Rectal smooth muscle tissue (tissue), 1 donor: ENCODE measurements around the gene FAM72D.
"Not testable (repeated sequence)": the region's sequence is repeated elsewhere in the genome, so short reads cannot be mapped to it uniquely, and the experiment has no call there.

Source experiments
- H3K27ac ChIP-seq: one replicate; pipeline ENCODE4 v1.7.0; 2013; ENCODE audit warnings: low read depth, low read length, inconsistent platforms
- H3K27me3 ChIP-seq: one replicate; pipeline ENCODE4 v1.7.0; 2013; ENCODE audit warnings: low read length; ENCODE audit not compliant: control insufficient read depth, insufficient read depth
- H3K36me3 ChIP-seq: one replicate; pipeline ENCODE4 v1.7.0; 2013; ENCODE audit warnings: low read length; ENCODE audit not compliant: control insufficient read depth, insufficient read depth
- H3K4me1 ChIP-seq: one replicate; pipeline ENCODE4 v1.7.0; 2013; ENCODE audit warnings: low read length; ENCODE audit not compliant: control insufficient read depth, insufficient read depth
- H3K4me3 ChIP-seq: one replicate; pipeline ENCODE4 v1.7.0; 2013; ENCODE audit warnings: low read length
- H3K9ac ChIP-seq: one replicate; pipeline ENCODE4 v1.7.0; 2013; ENCODE audit warnings: low read length

Gene FAM72D

DNA sequence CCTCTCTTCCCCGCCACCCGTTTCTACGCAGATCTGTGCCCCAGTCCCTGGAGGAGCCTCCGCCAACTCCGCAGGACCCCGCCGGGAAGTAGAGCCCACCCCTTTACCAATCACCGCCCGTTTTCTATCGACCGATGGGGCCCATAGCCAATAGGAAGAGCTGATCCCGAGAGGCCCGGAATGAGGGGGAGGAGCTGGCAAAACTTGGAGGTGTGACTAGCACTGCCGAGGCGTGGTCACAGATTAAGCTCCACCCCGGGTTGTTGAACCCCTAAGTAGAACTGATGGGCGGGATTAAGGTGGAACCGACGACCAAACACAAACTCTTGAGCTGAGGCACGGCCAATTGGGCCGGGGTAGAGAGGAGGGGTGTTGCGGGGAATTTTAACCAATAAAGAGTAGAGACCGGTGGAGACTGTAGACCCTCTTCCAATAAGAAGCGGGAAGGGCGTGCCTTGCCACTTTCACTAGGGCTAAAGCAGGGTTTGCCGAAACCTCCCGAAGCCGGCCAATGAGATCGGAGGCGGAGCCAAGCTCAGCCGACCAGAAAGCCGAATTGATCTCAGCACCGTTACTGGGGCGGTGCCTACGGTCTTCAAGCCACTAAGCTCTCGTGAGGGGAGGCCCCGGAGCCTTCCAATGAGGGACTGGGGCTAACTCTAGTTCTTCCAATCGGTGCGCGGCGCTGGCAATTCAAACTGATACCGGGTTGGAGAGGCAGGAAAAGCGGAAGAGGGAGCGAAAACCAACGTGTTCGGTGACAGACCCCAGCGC is at the start of gene FAM72D, which contains the start of gene SRGAP2B:
Gene FAM72D, plus strand, starts transcription at position 691 of the 774 bp plus-strand sequence. CDS start 874 bp downstream, outside the sequence.
Gene SRGAP2B, minus strand, starts transcription at position 45 of the 774 bp plus-strand sequence. CDS start 2,427 bp downstream, outside the sequence.
- H3K4me3 ChIP-seq: peak within 1 kb of the TSS; percentile 27
- not testable (repeated sequence) for H3K27me3 ChIP-seq, H3K9ac ChIP-seq, H3K36me3 ChIP-seq, H3K27ac ChIP-seq, H3K4me1 ChIP-seq

- H3K4me3 ChIP-seq, H3K27ac ChIP-seq, H3K9ac ChIP-seq, H3K27me3 ChIP-seq, H3K36me3 ChIP-seq, H3K4me1 ChIP-seq: not testable (repeated sequence)
Measured at GRCh38 chr1:145047553-145047952, 48.2 kb upstream of the FAM72D start.

DNA sequence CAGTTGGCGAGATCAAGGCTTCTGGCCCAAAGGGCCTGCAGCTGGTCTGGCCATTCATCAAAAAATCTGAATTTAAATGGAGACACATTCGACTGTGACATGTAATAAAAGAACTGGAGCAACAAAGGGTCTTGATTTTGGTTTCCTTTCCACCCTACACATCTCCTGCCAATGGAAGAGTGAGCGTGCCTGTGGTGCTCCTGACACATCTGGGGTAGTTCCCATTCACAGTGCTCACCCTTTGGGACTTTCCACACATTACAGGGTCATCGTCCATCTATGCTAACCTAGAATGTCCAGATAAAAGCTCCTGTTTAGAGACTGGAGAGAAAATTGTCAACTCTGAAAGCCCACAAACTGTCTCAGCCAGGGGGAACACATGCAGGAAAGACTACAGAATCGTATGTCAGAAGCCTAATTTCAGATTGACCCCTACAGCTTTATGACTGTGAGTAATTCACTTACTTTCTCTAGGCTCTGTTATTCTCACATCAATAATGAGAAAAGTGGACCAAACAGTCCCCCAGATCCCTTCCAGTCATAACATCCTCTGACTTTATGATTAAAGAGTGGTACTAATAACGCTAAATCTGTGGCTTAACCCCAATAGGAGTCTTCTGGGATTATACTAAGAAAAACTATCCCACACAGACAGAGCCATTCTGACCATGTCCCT is 47.5 kb upstream of the FAM72D start:
- not testable (repeated sequence) for H3K9ac ChIP-seq, H3K27ac ChIP-seq, H3K4me3 ChIP-seq, H3K4me1 ChIP-seq, H3K36me3 ChIP-seq, H3K27me3 ChIP-seq

DNA sequence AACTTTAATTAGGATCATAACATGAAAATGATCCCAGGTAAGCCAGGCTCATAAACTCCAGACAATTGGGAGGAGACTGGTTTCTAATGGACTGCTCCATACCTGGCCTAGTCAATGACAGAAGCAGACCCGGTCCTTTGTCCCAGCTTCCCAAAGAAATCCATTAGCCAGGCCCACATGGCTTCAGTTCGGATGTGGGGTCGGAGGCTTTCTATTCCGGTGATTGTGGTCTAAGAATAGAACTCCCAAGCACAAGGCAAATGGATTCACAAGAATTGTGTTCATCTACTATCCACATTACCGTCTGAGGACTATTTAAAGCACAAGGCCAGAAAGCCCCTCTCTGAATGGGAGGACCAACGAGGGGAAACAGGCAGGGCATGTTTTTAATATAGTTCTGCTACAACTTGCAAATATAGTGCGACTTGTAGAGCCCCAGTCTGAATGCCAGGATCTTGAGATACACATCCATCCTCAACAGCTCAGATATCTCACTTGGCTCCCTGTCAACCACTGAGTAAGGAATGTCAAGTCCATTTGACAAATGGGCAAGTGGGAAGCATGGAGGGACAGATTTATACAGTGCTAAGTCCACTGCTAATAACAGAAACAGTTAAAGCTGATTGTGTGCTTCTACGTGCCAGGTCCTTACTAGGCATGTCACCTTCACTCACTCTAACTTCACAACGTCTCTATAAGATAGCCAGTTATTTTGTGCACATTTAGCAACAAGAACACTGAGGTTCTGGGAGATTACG is 43.6 kb upstream of the FAM72D start:
- not testable (repeated sequence) for H3K36me3 ChIP-seq, H3K27me3 ChIP-seq, H3K4me1 ChIP-seq, H3K9ac ChIP-seq, H3K4me3 ChIP-seq, H3K27ac ChIP-seq

DNA sequence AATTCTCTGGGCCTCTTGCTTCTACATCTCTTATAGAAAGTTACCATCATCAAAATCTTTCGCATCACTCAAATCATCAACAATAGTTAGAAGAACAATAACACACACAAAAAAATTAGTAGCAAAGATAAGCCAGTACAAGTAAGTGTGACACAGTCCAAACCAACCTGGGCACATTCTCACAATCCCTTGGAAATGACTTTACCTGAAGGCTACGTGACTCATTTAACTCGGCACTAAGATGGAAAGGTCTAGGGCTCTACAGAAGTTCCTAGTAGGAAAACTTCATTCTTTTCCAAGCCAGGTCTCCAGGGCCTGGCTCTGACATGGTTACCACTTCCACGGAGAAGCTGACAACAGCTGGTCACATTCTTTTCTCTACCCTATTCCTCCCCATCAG is 42.3 kb upstream of the FAM72D start:
- not testable (repeated sequence) for H3K9ac ChIP-seq, H3K27me3 ChIP-seq, H3K4me1 ChIP-seq, H3K27ac ChIP-seq, H3K4me3 ChIP-seq, H3K36me3 ChIP-seq

GRCh38 chr1:145055217-145055760 is 40.5 kb upstream of the FAM72D start:
- not testable (repeated sequence) for H3K27ac ChIP-seq, H3K9ac ChIP-seq, H3K36me3 ChIP-seq, H3K4me1 ChIP-seq, H3K4me3 ChIP-seq, H3K27me3 ChIP-seq

GRCh38 chr1:145058184-145058583 is 37.6 kb upstream of the FAM72D start:
- not testable (repeated sequence) for H3K4me1 ChIP-seq, H3K36me3 ChIP-seq, H3K4me3 ChIP-seq, H3K27me3 ChIP-seq, H3K9ac ChIP-seq, H3K27ac ChIP-seq

GRCh38 chr1:145063285-145063684 is 32.5 kb upstream of the FAM72D start:
- not testable (repeated sequence) for H3K27me3 ChIP-seq, H3K36me3 ChIP-seq, H3K4me1 ChIP-seq, H3K9ac ChIP-seq, H3K27ac ChIP-seq, H3K4me3 ChIP-seq

- H3K4me1 ChIP-seq, H3K27ac ChIP-seq, H3K4me3 ChIP-seq, H3K36me3 ChIP-seq, H3K27me3 ChIP-seq, H3K9ac ChIP-seq: not testable (repeated sequence)
Measured at GRCh38 chr1:145063941-145064648, 31.7 kb upstream of the FAM72D start.

DNA sequence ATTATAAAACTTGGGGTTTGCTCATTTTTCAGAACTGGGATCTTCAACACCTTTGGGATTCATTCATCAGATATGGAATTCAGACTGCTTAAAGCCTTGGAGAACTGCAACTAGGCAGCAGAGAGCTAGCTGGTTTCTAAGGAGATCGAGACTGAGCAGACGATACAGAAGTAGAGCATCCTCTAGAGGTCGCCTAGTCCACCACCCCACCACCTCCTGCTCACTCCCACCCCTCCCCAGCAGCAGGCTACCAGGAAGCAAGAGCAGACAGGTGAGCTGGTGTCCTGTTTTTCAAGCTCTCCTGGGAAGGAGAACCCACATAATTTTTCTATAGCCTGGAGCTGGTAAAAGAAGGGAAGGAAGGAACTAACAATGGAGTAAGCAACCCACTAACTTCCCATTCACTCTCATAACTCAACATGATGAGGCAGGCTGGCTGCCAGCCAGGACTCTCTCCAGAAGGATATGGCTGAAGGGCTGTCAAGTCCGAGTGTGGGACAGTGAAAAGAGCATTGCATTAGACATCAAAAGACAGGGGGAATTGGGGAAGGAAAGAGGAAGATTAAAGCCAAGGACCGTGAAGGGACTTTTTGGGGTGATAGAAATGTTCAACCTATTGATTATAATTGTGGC is 30.5 kb upstream of the FAM72D start:
- H3K9ac ChIP-seq, H3K27me3 ChIP-seq: not testable (repeated sequence)

DNA sequence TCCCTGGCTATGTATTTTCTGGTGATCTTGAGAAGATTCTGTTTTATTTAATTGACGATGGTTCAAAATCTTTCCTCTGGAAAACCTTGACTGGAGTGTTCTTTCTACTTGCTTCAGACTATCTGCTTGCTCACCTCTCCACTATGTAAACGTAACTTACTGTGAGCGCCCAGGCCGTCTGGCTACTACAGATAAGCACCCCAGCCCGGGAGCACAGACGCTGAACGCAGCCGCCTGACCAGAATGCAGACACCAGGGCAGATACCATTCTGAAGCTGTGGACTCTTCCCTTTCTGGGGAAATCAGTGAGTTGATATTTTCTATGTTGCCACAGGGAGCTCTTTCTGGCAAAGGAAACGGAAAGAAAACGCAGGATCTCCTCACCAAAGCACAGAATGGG is 29.3 kb upstream of the FAM72D start:
- H3K36me3 ChIP-seq, H3K4me1 ChIP-seq, H3K4me3 ChIP-seq, H3K27ac ChIP-seq, H3K9ac ChIP-seq, H3K27me3 ChIP-seq: not testable (repeated sequence)

More for the DNA sequence above, 30.5 kb upstream of the FAM72D start:
- H3K4me1 ChIP-seq, H3K27ac ChIP-seq, H3K36me3 ChIP-seq, H3K4me3 ChIP-seq: not testable (repeated sequence)
